ENCODE data around the gene STKLD1.

Gene STKLD1

DNA sequence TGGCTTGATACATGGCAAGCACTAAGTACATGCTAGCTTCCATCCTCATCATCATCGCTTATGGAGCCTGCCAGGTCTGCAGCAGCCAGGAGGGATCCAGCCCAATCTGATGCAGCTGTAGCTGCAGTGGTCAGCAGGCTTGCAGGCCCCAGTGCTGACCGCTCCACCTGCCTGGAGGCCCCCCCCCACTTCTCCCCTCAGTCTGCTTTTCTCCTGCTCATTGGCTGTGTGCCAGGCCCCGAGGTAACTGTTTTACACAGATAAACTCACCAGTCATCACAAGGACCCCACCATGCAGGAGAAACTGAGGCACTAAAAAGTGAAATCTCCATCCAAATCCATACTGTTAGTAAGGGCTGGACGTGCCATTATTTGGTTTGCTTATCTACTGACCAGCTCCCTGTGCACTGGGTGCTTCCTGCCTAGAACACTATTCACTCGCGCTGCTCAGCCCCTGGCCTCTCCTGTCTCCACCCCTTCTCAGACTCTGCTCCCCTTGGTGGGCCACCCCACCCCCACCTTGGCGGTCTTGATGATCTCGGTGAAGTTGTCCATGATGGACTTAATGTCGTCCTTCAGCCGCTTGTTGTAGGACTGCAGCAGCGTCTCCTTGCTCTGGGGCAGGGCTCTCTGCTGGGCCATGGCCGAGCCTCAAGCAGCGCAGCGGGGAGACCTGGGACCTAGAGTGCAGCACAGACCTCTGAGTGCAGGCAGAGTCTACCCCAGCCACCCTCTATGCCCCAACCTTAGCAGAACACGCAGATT, 30.0 kb upstream of the STKLD1 start:
- DNase-seq: no peak

DNA sequence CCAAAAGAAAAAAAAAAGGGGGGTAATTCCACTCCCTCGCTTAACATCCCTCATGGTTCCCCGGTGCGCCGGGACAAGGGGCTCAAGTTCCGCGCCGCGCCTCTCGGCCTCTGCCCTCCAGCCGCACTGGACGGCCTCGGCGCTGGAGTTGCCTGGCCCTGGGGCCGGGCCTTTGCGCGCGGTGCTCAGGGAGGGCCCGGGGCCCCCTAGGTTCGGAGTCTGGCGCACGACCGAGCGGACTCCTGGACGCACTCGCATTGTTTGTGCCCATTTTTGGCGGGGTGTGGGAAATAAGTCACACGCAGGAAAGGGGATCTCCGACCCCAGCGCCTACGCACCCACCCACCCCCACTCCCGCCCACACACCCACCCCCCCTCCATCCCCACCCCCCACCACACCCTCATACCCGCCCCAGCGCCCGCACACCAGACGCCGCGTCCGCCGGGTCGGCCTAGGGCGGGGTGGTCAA, 28.6 kb upstream of the STKLD1 start:
- DNase-seq: no peak

DNA sequence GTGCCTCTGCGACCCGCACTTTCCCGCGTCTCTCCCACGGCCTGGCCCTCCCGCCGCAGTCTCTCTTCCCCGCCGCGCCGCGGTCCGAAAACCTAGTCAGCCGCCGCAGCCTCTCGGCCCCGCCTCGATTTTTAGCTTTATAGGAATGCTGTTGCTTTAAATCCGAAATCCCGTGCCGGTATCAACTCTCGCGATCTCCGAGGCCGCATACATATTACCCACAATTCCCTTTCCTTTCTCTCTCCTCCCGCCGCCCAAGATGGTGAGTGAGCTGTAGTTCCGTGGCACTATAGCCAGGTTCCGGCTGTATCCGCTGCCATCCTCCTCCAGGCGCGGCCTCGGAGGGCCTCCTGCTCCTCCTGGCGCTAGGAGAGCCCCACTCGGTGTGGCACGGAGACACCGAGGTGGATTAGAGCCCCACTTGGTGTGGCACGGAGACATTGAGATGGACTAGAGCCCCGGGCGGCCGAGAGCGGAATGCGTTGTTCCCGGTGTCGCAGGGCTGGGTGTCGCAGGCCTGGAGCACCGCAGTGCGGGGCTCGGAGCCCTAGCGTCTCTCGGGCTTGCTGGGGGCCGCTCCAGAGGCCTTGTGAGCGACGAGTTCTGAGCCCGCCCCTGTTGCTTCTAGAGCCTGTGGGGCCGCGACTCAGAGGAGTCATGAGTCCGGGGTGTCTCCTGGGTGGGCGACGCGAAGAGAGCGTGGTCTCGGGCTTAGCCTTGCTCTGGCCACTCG, 28.0 kb upstream of the STKLD1 start, which contains the start of the genes MED22 and RPL7A:
TSS of gene MED22 (minus strand) at position 147 of the 733 bp plus-strand sequence. CDS start 1,469 bp downstream, outside the sequence.
TSS of gene RPL7A (plus strand) at position 234 of the 733 bp plus-strand sequence. CDS start at position 260, 26 bp downstream.
- DNase-seq: peak; percentile 85

DNA sequence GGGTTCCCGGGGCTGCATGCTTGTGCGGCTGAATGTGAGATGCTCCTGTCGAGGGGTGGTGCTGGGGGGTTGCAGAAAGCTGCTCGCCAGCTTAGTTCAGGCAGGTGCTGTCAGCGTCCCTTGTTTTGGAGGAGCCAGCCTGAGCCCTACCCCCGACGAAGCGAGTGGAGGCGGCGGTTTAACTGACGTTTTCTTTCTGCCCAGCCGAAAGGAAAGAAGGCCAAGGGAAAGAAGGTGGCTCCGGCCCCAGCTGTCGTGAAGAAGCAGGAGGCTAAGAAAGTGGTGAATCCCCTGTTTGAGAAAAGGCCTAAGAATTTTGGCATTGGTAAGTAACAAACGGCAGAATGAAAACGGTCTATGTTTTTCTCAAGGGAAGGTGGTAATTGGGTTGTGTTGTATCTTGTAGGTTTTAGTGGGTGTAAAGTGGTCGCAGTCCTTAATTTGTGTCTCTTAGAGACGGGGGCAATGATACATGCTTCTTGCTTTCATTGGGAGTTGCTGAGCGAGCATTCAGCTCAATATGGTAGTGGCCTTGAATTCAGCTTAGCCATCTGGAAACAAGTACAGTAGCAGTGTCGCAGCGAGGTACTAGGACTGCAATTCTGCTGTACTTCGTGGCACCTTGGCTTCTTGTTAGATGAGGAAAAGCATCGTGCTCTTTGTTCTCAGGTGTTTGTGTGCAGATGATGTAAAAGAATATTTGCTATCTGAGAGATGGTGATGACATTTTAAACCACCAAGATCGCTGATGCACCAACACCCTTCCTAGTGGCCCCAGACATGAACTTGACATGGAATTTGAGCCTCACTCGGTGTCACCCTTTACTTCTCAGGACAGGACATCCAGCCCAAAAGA, 27.2 kb upstream of the STKLD1 start:
- no peak for DNase-seq

DNA sequence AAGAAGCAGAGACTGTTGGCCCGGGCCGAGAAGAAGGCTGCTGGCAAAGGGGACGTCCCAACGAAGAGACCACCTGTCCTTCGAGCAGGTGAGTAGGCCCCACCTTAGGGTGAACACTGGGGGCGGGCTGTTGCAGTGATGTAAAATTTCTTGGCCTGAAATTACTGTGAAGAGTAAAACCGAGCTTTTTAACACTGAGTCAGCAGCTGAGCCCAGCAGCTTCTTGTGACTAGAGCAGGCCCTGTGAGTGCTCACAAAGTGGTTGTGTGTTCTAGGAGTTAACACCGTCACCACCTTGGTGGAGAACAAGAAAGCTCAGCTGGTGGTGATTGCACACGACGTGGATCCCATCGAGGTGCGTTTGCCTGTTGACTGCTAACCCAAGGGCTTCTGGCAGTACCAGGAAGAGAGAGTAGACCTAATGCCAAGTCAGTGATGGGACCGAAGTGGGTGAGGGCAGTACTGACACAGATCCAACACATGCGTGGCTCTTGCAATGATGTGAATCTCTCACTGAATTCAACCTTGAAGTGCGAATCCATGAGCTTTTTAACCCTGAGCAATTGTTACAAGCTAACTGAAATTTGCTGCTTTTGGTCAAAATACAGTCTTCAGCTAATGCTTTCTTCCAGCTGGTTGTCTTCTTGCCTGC, 26.1 kb upstream of the STKLD1 start:
- DNase-seq: no peak

DNA sequence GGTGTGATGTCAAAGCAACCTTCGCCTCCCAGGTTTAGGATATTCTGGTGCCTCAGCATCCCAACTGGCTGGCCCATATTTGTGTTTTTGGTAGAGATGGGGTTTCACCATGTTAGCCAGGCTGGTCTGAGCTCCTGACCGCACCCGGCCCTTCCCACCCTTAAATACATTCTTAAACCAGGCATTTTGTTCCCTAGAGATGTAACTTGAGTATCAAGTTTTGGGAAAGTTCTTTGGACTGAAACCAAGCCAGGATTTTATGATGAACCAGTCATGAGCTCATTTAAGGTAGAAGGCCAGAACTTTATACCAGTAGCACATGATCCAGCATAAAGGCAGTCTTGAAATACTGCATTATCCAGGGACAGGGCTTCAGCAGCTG, 24.6 kb upstream of the STKLD1 start:
- DNase-seq: no peak

DNA sequence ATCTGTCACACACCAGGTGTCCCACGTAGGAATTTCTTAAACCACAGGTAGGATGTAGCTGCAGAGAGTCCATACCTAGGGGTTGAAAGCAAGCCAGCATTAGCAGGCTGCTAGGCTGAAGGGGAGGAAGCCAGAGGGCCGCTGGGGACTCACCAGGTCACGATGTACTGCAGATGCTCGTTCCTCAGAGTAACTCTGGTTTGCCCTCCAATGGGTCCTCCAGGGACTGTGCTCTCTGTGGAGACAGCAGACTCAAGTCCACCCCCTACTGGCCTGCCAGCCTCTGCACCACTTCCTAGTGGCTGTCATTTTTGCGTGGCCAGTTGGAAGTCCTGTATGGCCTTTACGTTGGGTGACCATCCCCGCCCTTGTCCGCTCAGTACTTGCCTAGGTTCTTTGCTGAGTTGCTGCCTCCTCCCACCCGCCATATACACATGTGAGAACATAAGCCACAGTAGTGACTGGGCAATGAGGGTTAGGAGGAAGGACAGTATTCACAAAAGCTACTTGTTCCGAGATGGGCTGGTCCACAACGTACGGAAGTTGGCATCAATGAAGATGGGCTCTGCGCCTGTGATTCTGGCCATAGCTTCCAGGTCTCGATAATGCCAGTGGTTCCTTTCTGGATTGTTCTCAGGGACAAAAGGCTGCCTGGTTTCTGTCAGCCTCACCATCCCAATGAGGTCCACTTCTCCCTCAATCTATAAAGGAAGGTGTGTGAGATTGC, 24.1 kb upstream of the STKLD1 start:
- DNase-seq: no peak

DNA sequence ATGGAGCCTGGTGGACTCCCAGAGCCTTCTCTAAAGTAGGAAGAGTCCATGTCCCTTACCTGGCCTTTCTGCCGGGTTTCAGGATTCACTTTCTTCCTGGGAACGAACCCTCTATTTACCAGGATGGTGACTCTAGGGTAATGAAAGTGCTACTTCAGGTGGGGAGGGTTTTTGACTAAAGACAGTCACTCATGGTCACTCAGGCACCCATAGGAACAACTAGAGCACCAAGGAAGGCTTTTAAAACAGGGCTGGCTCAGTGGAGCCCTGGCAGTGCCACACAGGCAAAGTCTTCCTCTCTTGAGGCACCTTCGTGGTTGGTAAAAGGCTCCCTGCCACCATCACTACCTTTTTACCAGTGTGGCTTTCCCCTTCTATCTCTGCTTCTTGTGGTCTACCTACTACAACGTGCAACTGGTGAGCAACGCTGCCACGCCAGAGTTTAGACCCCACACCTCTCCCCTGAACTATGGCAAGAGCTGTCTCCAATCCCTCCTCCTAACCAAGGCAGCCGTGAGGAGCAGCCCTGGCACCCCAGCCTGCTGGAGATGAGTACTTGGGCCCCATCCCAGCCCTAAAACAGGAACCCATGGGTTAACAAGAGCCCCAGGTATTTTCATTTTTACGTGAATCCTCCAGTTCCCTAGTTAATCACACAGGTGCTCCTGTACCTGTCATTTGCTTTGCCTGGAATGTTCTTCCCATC, 23.4 kb upstream of the STKLD1 start:
- no peak for DNase-seq

DNA sequence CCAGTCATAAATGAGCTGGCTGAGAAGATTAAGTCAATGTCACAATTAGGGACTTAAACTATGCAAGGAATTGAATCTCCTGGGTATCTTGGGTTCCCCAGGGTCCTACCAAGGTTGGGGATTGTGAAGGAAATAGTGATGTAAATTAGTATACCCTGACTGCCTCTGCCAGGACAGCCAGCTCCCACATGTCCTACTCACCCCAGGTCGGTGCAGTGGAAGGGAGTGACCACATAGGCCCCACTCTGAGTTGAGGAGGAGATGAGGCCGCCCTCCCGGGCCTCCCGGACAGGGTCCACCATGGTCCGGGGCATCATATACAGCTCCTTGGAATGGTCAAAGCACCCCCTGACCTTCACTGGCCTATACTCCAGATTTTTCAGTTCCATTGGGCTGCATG, 22.6 kb upstream of the STKLD1 start:
- DNase-seq: no peak

DNA sequence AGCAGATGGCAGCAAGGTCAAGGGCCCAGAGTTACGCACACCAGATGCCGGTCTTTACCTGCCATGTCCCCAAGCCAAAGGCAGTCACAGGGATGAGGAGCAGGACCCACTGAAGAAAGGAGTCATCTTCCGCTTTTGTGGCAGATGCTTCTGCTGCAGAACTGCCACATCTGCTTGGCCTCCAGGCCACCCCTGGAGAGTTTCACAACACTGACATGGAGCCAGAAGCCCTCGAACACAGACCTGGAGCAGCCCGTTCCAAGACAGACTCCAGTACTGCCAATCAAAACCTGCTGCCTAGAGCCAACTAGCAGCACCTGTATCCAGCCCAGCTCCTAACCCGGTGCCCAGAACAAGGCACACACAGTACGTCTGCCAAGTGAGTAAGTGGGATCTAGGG, 21.4 kb upstream of the STKLD1 start:
- no peak for DNase-seq

DNA sequence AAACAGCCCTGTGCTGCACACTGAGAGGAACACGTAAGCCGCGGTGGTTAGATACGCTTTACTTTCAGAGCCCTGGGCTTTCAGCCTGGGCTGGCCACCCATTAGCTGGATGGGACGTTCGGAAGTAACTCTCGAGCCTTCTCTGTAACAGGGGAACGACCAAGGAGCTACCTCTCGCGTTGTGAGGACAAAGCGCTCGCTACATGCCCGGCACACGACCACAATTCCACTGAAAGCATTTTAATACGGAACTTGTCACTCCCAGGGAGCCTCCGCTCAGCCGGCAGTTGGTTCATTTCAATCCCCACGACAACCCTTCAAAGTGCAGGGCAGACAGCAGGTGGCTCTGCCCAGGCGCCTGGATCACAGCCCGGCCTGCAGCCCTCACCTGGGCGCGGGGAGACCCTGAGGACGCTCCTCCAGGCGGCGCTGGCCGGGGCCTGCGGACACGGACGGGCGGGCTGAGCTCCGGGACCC, 20.2 kb upstream of the STKLD1 start:
- no peak for DNase-seq

DNA sequence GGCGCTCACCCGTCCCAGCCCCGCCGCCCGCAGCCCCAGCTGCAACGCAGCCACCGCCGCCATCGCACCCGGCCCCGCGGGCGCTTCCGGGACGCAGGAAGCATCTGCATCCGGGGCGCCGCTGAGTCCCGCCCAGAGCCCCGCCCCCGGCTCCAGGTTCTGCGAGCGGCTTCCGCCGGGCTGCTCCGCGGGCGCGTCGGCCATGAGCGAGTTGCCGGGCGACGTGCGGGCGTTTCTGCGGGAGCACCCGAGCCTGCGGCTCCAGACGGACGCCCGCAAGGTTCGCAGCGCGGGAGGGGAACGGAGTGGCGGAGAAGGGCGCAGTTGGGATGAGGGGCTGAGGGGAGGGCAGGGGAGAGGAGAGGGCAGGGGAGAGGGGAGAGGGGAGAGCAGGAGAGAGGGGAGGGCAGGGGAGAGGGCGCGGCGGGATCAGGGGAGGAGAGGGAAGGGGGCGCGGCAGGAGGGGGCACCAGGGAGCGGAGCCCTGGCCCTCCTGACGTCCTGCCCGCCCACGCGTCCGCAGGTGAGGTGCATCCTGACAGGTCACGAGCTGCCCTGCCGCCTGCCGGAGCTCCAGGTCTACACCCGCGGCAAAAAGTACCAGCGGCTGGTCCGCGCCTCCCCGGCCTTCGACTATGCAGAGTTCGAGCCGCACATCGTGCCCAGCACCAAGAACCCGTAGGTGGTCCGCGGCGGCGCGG, 19.6 kb upstream of the STKLD1 start, which contains the start of the genes SURF1 and SURF2:
TSS of gene SURF1 (minus strand) at position 97 of the 701 bp plus-strand sequence. CDS start at position 63, 34 bp downstream.
TSS of gene SURF2 (plus strand) at position 160 of the 701 bp plus-strand sequence. CDS start at position 203, 43 bp downstream.
- peak; percentile 16 for DNase-seq

DNA sequence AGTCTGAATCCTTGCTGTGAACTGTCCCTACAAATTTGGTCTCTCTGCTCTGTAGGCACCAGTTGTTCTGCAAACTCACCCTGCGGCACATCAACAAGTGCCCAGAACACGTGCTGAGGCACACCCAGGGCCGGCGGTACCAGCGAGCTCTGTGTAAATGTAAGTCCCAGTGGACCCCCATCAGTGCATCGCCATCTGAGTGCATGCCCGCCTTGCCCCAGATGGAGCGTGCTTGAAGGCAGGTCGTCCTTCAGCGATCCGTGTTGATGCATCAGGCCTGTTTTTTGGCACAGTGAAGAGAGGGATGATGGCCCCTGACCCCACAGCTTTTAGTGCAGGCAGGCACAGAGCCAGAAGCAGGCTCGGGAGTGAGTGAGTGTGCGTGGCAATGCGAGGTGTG, 18.5 kb upstream of the STKLD1 start:
- no peak for DNase-seq

DNA sequence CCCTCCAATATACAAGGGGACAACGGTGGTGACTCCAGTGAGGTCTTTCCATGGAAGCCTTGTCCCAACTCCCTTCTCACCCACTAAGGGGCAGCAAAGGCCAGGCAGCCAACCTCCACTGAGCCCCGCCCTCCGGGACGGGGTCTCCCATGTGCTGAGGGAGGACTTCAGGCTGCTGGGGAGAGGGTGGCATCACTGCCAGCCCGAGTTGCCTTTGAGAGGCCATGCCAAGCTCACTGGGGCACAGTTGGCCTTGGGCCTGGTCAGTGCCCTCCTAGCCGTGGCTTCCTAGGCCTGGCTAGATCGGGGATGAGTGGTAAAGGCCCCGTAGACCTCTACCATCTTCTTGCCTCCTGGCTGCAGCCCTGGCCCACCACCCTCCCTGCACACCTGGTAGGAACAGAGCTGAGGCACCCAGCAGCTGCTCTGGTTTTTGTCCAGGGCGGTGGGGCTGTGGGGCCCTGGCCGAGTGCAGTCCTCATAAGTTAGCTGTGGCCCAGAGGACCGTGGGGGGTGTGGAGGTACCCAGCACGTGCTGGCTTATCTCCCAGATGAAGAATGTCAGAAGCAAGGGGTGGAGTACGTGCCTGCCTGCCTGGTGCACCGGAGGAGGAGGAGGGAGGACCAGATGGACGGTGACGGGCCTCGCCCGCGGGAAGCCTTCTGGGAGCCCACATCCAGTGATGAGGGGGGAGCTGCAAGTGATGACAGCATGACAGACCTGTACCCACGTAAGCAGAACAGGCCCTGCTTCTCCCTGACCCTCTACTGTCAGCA, 16.6 kb upstream of the STKLD1 start:
- no peak for DNase-seq

DNA sequence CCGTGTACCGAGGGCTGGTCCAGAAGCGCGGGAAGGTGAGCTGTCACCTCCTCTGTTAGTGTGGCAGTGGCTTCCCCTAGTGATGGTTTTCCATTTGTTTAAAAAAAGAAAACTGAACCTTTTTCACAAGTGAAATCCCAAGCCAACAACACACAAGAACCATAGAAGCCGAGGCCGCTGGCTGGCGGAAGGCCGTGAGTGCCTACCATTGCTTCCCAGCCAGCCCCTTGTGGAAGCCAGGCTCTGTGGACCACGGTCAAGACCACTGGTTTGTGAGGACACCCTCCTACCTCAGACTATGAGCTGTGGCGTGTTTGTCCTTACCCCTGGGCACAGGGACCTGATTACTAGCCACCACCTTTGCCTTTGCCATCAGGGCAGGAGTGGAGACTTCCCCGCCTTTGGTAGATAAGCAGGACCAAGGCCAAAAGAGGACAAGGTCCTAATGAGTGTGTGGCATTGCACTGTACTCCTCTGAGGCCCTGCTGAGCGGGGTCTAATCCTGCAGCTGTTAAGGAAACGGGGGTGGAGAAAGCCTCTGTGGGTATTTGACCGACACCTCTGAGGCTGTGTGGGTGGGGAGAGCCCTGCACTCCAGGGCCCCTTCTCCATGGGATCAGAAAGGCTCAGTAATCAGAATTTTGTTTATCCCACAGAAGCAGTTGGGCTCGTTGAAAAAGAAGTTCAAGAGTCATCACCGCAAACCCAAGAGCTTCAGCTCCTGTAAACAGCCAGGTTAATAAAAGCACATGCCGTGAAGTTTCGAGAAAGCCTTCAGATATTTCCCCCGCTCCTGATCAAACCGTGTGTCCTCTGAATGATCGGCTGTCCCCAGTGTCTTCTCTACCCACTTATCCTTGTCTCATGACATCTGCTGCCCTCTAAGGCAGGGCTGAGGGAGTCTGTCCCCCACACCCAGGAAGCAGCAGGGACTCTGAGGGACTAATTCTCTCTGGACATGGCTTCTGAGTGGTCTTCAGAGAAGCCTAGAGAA, 15.5 kb upstream of the STKLD1 start:
- DNase-seq: no peak

DNA sequence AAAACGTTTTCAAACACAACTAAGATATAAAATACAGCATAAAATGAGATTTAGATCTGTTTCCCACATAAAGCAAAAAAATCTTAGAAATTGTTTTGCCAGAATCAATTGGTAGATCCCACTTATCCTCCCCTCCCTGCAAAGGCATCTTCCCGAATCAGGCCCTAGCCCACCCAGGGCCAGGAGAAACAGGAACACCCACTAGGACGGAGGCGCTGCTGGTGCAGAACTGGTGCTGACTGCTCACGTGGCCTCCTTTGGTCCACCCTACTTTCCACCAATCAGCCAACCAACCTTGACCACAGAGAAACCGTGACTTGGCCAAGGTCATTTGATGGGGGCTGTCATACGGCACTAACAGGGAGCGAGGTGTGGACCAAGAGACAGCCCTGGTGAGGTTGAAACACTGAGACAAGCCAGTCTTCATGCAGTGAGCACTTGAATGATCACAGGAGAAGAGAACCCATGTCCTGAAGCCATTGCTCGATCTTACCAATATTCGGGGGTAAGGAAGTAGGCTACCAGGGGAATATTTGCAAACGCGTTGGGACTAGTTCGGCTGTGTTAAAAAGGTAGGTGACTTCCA, 14.6 kb upstream of the STKLD1 start:
- DNase-seq: no peak

DNA sequence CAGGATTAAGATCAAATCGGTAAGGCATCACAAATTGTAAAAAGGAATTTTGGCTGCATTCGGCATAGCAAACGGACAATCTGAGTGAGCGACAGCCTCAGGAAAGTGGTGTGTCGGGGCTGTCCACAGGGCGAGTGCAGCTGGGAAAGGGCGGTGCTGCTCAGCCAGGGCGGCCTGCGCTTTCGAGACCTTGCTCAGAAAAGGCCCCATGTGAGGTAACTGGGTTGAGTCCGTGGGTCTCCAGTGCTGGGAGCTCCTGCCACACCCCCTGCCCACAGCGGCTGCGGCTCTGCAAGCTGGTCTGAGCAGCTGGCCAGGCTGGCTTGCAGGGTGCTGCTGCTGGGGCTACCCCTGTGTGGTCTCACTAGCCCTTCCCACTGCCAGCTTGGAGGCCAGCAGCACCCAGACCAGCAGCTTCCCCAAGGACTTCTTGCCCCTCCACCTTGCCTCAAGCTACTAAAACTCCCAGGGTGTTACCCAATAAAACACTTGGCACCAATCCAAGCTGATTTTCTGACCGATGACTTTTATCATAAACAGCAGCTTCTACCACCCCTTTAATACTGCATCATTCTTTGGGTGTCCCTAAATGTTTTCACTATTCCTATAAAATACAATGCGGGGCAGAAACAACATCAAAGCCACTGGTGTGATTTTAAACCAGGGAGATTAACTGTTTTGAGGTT, 13.7 kb upstream of the STKLD1 start:
- no peak for DNase-seq

Measured in NCI-H2081 treated with DMSO at 0.1 percent for 48 hours (cell line).